Urinary bladder (tissue), 4 donors: ENCODE data around the gene APLF. TPM values are rescaled to one million over a fixed set of nuclear protein-coding genes. Genes with fewer than 3 reads are reported as not detected.
"Not testable (repeated sequence)": the region's sequence is repeated elsewhere in the genome, so short reads cannot be mapped to it uniquely, and the experiment has no call there.

ENCODE experiments used
- DNase-seq: peaks from one replicate; pipeline ENCODE4 v3.0.0-alpha.2; 2015; ENCODE audit errors: extremely low spot score
- H3K27ac ChIP-seq: one replicate; pipeline ENCODE4 v1.5.1; 2013; ENCODE audit warnings: low read depth, mild to moderate bottlenecking, moderate library complexity
- H3K36me3 ChIP-seq: one replicate; pipeline ENCODE4 v1.6.1; 2013; ENCODE audit warnings: mild to moderate bottlenecking, moderate library complexity; ENCODE audit not compliant: insufficient read depth
- H3K4me1 ChIP-seq: one replicate; pipeline ENCODE4 v1.6.1; 2013; ENCODE audit warnings: mild to moderate bottlenecking, moderate library complexity; ENCODE audit not compliant: insufficient read depth
- H3K4me3 ChIP-seq: one replicate; pipeline ENCODE4 v1.5.1; 2013; ENCODE audit warnings: low read depth, low read length
- WGBS: extraction: QIAGEN DNeasy Blood & Tissue Kit; methylation state at CpG from one replicate; pipeline ENCODE4 v1.1.7; 2013; 5-methylcytosine and 5-hydroxymethylcytosine counted together
- polyA plus RNA-seq: library from polyadenylated mRNA; stranded (reverse); fragments of 200-250 nt; gene quantifications from one replicate; pipeline ENCODE4 v1.2.3, GENCODE V29; 2013
- total RNA-seq: library from RNA; depleted of rRNA; stranded (reverse); fragments of >200 nt; gene quantifications from one replicate; pipeline ENCODE4 v1.2.3, GENCODE V29; 2014
- donor health status: healthy with polysubstance abuse.
- donor health status: healthy.

Gene APLF
- total and polyA plus RNA-seq, 2 donors: 1.4 to 15.9 TPM

GRCh38 chr2:68512326-68512725, 44.9 kb downstream of the APLF start:
- Histone ChIP-seq H3K36me3 (no peaks in the 10 kb centered on the region), H3K4me1 (no peaks in the 10 kb centered on the region), H3K4me3 (no peak overlapping the region), H3K27ac (no peak overlapping the region)
- WGBS: 68% methylated on average over 3 of the region's 3 CpGs
- no peak for DNase-seq

GRCh38 chr2:68512966-68513365, 45.6 kb downstream of the APLF start:
- no peak for DNase-seq
- no peak overlapping the region for H3K27ac ChIP-seq
- no peaks in the 10 kb centered on the region for H3K36me3 ChIP-seq
- H3K4me1 ChIP-seq: no peaks in the 10 kb centered on the region
- 60% methylated on average over 1 of the region's 1 CpG for WGBS
- H3K4me3 ChIP-seq: no peak overlapping the region

DNA sequence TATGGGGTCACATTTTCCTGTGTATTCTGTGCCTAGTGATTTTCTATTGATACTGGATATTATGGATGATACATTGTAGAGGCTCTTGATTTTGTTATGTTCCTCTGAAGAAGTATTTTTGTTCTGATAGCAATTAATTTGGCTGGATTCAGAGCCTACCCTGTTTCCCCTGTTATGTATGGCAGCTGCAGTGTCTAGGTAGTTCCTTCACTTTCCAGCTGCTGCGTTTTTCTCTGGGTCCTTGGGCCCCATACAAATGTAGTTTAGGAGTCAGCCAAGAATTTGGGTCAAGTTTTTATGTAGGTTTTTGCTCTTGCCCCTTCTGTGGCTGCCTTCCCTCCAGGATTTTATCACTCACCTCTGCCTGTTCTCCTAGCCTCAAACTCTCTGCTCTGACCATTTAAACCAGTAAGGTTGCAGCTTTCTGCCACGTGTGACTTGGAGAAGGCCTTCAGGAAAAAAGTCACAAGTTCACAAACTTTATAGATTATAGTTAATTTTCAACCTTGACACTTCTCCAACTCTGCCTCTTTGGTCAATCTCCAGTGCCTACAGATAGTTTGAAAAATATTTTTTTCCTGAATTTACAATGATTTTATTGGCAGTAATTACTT, 47.0 kb downstream of the APLF start:
- no peaks in the 10 kb centered on the region for H3K36me3 ChIP-seq
- no peak for DNase-seq
- 56% methylated on average over 2 of the region's 2 CpGs for WGBS
- no peak overlapping the region for H3K4me3 ChIP-seq
- H3K27ac ChIP-seq: no peak overlapping the region
- no peaks in the 10 kb centered on the region for H3K4me1 ChIP-seq

GRCh38 chr2:68516051-68516955, 48.9 kb downstream of the APLF start:
- DNase-seq: no peak
- no peaks in the 10 kb centered on the region for H3K36me3 ChIP-seq
- H3K4me3 ChIP-seq: no peak overlapping the region
- 87% methylated on average over 5 of the region's 5 CpGs for WGBS
- no peaks in the 10 kb centered on the region for H3K4me1 ChIP-seq
- H3K27ac ChIP-seq: no peak overlapping the region

DNA sequence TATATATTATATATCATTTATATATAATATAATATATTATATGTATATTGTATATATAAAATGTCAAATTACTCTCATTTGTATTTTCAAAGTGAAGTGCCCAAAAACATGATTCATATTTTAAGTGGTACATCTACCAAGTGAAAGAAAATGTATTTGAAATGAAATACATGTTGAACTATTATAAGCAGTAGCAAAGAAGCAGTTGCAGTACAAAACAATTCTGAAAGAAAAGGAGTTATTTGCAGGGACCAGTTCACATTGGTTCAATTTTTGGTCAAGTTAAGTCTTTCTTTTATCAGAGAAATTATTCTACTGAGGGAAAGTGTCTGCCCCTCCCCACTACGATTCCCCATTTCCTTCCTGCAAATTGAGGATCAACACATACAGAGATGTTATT, 51.9 kb downstream of the APLF start:
- Histone ChIP-seq H3K36me3 (no peaks in the 10 kb centered on the region), H3K27ac (no peak overlapping the region), H3K4me3 (no peak overlapping the region), H3K4me1 (no peaks in the 10 kb centered on the region)
- no peak for DNase-seq
- 85% methylated on average over 1 of the region's 1 CpG for WGBS

DNA sequence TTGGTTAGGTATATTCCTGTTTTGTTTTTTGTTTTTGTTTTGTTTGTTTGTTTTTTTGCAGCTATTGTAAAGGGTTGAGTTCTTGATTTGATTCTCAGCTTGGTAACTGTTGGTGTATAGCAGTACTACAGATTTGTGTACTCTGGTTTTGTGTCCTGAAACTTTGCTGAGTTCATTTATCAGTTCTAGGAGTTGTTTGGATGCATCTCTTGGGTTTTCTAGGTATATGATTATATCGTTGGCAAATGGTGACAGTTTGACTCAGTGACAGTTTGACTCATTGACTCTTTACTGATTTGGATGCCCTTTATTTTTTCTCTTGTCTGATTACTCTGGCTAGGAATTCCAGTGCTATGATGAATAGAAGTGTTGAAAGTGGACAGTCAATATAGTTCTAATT, 53.7 kb downstream of the APLF start:
- no peak for DNase-seq
- Histone ChIP-seq H3K4me1 (no peaks in the 10 kb centered on the region), H3K4me3 (no peak overlapping the region), H3K36me3 (no peaks in the 10 kb centered on the region), H3K27ac (no peak overlapping the region)
- WGBS: 77% methylated on average over 1 of the region's 1 CpG

GRCh38 chr2:68526943-68527342, 59.6 kb downstream of the APLF start:
- not testable (repeated sequence) for H3K36me3 ChIP-seq, DNase-seq, H3K27ac ChIP-seq, H3K4me3 ChIP-seq, H3K4me1 ChIP-seq
- WGBS: 93% methylated on average over 16 of the region's 16 CpGs

DNA sequence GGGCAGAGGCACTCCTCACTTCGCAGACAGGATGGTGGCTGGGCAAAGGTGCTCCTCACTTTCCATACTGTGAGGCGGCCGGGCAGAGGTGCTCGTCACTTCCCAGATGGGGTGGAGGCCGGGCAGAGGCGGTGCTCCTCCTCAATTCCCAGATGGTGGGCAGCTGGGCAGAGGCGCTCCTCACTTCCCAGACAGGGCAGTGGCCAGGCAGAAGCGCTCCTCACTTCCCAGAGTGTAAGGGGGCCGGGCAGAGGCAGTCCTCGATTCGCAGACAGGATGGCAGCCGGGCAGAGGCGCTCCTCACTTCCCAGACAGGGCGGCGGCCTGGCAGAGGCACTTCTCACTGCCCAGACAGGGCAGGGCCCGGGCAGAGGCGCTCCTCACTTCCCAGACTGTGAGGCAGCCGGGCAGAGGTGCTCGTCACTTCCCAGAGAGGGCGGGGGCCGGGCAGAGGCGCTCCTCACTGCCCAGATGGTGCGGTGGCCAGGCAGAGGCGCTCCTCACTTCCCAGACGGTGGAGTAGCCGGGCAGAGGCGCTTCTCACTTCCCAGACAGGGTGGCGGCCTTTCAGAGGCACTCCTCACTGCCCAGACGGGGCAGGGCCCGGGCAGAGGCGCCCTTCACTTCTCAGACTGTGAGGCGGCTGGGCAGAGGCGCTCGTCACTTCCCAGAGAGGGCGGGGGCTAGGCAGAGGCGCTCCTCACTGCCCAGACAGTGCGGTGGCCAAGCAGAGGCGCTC, 60.1 kb downstream of the APLF start:
- DNase-seq, H3K4me3 ChIP-seq, H3K27ac ChIP-seq, H3K4me1 ChIP-seq, H3K36me3 ChIP-seq: not testable (repeated sequence)
- 97% methylated on average over 38 of the region's 38 CpGs for WGBS

DNA sequence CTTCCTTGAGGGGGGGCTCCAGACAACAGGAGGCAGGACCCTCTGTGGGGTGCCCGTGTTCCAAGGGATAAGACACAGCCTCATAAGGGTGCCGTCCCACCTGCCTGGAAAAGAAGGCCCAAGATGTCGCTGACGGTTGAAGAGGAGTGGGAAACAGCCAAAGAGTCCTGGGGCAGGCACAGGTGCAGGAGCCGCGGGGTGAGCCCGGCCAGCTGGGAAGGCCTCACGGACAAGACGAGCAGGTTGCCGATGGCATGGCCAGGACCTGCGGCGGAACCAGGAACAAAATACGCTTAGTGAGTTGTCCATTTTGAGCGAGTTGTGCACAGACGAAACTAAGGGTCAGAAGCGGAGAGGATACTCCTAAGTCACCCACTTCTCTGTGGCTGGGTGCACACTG, 61.8 kb downstream of the APLF start:
- not testable (repeated sequence) for H3K4me3 ChIP-seq, H3K36me3 ChIP-seq, H3K4me1 ChIP-seq, DNase-seq, H3K27ac ChIP-seq
- WGBS: over 99% methylated on average over 16 of the region's 16 CpGs

GRCh38 chr2:68529651-68530050, 62.3 kb downstream of the APLF start:
- 97% methylated on average over 17 of the region's 17 CpGs for WGBS
- not testable (repeated sequence) for H3K4me3 ChIP-seq, H3K4me1 ChIP-seq, DNase-seq, H3K27ac ChIP-seq, H3K36me3 ChIP-seq

DNA sequence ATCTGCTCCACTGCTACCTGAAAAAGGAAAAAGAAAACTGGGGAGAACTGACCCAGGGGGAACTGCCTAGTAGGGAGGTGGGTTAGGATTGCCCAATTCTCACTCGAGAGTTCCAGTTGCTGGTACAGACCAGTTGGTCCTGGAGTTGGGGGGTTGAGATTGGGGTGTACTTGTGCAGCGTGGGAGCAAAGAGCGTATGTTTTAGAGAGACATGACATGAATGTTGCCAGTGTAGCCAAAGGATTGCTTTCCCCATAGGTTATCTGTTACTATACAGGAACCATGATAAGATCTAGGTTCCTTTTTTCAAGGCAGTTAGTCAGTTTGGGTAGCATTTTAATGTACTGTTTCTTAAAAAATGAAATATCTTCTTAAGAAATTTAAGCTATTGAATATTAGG, 68.6 kb downstream of the APLF start:
- DNase-seq: no peak
- Histone ChIP-seq H3K4me3 (no peak overlapping the region), H3K36me3 (no peaks in the 10 kb centered on the region), H3K27ac (no peak overlapping the region), H3K4me1 (no peaks in the 10 kb centered on the region)
- WGBS: 89% methylated on average over 3 of the region's 3 CpGs

GRCh38 chr2:68537011-68537410, 69.6 kb downstream of the APLF start:
- H3K4me3 ChIP-seq: no peak overlapping the region
- H3K4me1 ChIP-seq: no peaks in the 10 kb centered on the region
- H3K36me3 ChIP-seq: no peaks in the 10 kb centered on the region
- no peak overlapping the region for H3K27ac ChIP-seq
- 86% methylated on average over 4 of the region's 4 CpGs for WGBS
- DNase-seq: no peak

- H3K4me1 ChIP-seq: no peaks in the 10 kb centered on the region
These were observed 70.4 kb downstream of the APLF start for GRCh38 chr2:68537809-68538208.

GRCh38 chr2:68544811-68545210, 77.4 kb downstream of the APLF start:
- H3K4me1 ChIP-seq: no peaks in the 10 kb centered on the region
- WGBS: 89% methylated on average over 2 of the region's 2 CpGs

More at GRCh38 chr2:68537809-68538208, 70.4 kb downstream of the APLF start:
- WGBS: 47% methylated on average over 2 of the region's 2 CpGs
- Histone ChIP-seq H3K27ac (no peak overlapping the region), H3K36me3 (no peaks in the 10 kb centered on the region), H3K4me3 (no peak overlapping the region)
- DNase-seq: no peak

More at GRCh38 chr2:68544811-68545210, 77.4 kb downstream of the APLF start:
- Histone ChIP-seq H3K36me3 (no peaks in the 10 kb centered on the region), H3K27ac (no peak overlapping the region), H3K4me3 (no peak overlapping the region)
- DNase-seq: no peak
